Measurements from ENCODE around the gene ADGRL2.

GRCh38 chr1:81912383-81912782, 111.6 kb downstream of the ADGRL2 start:
- TF ChIP-seq POLR2AphosphoS5 (IDR thresholded peaks at IDR 0.05; ENCODE audit: borderline replicate concordance, low read depth, low read length) (no peak), EZH2 (IDR thresholded peaks at IDR 0.05) (no peak), FOXP2 (optimal IDR thresholded peaks at IDR 0.05; ENCODE audit: control extremely low read depth, extremely low read length, insufficient read depth) (no peak)

Data from SK-N-MC (cell line).